ENCODE data around the gene NUBP1.

Gene NUBP1

DNA sequence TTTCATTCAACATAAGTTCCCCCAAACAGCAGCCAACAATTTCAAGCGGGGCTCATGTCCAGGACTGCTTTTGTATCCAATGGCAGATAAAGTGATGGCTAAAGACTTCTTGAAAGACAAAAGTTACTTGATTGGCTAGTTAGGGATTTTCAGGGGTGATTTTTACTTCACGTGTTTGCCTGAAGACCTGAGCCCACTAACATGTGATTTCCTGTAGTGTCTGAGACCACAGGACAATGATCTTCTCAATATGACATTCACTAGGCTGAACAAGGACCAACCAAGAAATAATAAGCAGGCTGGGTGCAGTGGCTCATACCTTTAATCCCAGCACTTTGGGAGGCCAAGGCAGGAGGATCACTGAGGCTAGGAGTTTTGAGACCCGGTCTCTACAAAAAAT lies 64.6 kb downstream of the NUBP1 start:
- H3K4me2 ChIP-seq (ENCODE audit: low read length), result peak overlapping the region; percentile 55
- H4K20me1 ChIP-seq (ENCODE audit: insufficient read depth, low read length), result no peaks in the 10 kb centered on the region
- no peaks in the 10 kb centered on the region for H3K79me2 ChIP-seq (ENCODE audit: low read length)
- H3K36me3 ChIP-seq (replicated peaks; ENCODE audit: low read depth, low read length), result peaks cover 3% of the 10 kb centered on the region
- 0 out of 2 replicates have a peak, but pooled peaks cover 3% of the 10 kb centered on the region for H3K9me3 ChIP-seq (ENCODE audit: insufficient read depth, low read length)
- no peak overlapping the region for H3K4me3 ChIP-seq (ENCODE audit: low read length)
- H2AFZ ChIP-seq (ENCODE audit: low read depth, low read length), result no peak overlapping the region
- peaks cover 92% of the 10 kb centered on the region for H3K4me1 ChIP-seq (ENCODE audit: low read length)
- TF ChIP-seq, protein P1, sequence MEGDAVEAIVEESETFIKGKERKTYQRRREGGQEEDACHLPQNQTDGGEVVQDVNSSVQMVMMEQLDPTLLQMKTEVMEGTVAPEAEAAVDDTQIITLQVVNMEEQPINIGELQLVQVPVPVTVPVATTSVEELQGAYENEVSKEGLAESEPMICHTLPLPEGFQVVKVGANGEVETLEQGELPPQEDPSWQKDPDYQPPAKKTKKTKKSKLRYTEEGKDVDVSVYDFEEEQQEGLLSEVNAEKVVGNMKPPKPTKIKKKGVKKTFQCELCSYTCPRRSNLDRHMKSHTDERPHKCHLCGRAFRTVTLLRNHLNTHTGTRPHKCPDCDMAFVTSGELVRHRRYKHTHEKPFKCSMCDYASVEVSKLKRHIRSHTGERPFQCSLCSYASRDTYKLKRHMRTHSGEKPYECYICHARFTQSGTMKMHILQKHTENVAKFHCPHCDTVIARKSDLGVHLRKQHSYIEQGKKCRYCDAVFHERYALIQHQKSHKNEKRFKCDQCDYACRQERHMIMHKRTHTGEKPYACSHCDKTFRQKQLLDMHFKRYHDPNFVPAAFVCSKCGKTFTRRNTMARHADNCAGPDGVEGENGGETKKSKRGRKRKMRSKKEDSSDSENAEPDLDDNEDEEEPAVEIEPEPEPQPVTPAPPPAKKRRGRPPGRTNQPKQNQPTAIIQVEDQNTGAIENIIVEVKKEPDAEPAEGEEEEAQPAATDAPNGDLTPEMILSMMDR (IDR thresholded peaks at IDR 0.05; ENCODE audit: low read depth, low read length), result no peak
- TF ChIP-seq EZH2phosphoT487 (IDR thresholded peaks at IDR 0.05; ENCODE audit: low read depth), result no peak
- peak overlapping the region; percentile 87 for H3K27ac ChIP-seq (ENCODE audit: low read length)
- no peaks in the 10 kb centered on the region for H3K27me3 ChIP-seq (ENCODE audit: low read depth, low read length)
- peak overlapping the region; percentile 61 for H3K9ac ChIP-seq (ENCODE audit: low read length)

DNA sequence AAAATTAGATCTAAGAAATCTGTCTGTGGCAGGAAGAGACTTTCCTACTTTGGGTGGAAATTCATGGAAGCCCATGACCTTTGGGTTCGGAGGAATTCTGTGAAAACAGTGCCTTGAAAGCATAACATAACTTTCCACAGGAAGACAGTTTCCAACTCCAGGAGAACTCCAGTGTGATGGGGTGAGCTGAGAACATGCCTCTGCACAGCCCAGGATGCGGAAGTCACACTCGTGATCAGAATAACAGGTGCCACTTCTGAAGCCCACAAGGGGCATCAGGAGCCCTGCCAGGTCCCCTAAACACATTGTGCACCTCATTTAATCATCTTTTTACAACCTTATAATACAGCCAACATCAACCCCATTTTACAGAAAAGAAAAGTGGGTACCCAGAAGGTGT lies 65.2 kb downstream of the NUBP1 start:
- TF ChIP-seq EZH2phosphoT487 (IDR thresholded peaks at IDR 0.05; ENCODE audit: low read depth), result no peak
- TF ChIP-seq, protein P1 (IDR thresholded peaks at IDR 0.05; ENCODE audit: low read depth, low read length), result peak; percentile 26; the same call in 1 of the 2 replicates
- no peaks in the 10 kb centered on the region for H3K79me2 ChIP-seq (ENCODE audit: low read length)
- peaks cover 98% of the 10 kb centered on the region for H3K4me1 ChIP-seq (ENCODE audit: low read length)
- peak overlapping the region; percentile 55 for H3K4me2 ChIP-seq (ENCODE audit: low read length)
- H3K9me3 ChIP-seq (ENCODE audit: insufficient read depth, low read length), result 0 out of 2 replicates have a peak, but pooled peaks cover 3% of the 10 kb centered on the region
- H2AFZ ChIP-seq (ENCODE audit: low read depth, low read length), result no peak overlapping the region
- H3K36me3 ChIP-seq (replicated peaks; ENCODE audit: low read depth, low read length), result peaks cover 3% of the 10 kb centered on the region
- H3K4me3 ChIP-seq (ENCODE audit: low read length), result no peak overlapping the region
- H3K27me3 ChIP-seq (ENCODE audit: low read depth, low read length), result no peaks in the 10 kb centered on the region
- no peaks in the 10 kb centered on the region for H4K20me1 ChIP-seq (ENCODE audit: insufficient read depth, low read length)
- H3K9ac ChIP-seq (ENCODE audit: low read length), result peak overlapping the region; percentile 61
- H3K27ac ChIP-seq (ENCODE audit: low read length), result peak overlapping the region; percentile 87

DNA sequence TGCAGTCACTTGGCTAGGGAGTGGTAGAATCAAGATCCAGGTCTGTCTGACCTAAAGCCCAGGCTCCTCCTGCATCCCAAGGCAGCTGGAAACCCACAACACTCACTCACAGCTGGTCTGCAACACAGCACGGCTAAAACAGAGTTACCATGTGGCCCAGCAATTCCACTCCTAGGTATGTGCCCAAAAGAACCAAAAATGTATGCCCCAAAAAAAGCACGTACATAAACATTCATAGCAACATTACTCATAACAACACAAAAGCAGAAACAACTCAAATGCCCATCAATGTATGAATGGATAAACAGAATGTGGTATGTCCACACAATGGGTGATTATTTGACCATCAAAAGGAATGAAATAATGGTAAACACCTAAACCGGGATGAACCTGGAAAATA lies 66.1 kb downstream of the NUBP1 start:
- no peak overlapping the region for H3K4me2 ChIP-seq (ENCODE audit: low read length)
- H3K4me3 ChIP-seq (ENCODE audit: low read length), result no peak overlapping the region
- no peaks in the 10 kb centered on the region for H3K79me2 ChIP-seq (ENCODE audit: low read length)
- peaks cover 98% of the 10 kb centered on the region for H3K4me1 ChIP-seq (ENCODE audit: low read length)
- H3K27me3 ChIP-seq (ENCODE audit: low read depth, low read length), result no peaks in the 10 kb centered on the region
- H4K20me1 ChIP-seq (ENCODE audit: insufficient read depth, low read length), result no peaks in the 10 kb centered on the region
- peak overlapping the region; percentile 87 for H3K27ac ChIP-seq (ENCODE audit: low read length)
- TF ChIP-seq EZH2phosphoT487 (IDR thresholded peaks at IDR 0.05; ENCODE audit: low read depth), result no peak
- TF ChIP-seq, protein P1 (IDR thresholded peaks at IDR 0.05; ENCODE audit: low read depth, low read length), result no peak
- H3K9me3 ChIP-seq (ENCODE audit: insufficient read depth, low read length), result 0 out of 2 replicates have a peak, but pooled peaks cover 3% of the 10 kb centered on the region
- no peak overlapping the region for H2AFZ ChIP-seq (ENCODE audit: low read depth, low read length)
- H3K9ac ChIP-seq (ENCODE audit: low read length), result no peak overlapping the region
- H3K36me3 ChIP-seq (replicated peaks; ENCODE audit: low read depth, low read length), result peaks cover 3% of the 10 kb centered on the region

DNA sequence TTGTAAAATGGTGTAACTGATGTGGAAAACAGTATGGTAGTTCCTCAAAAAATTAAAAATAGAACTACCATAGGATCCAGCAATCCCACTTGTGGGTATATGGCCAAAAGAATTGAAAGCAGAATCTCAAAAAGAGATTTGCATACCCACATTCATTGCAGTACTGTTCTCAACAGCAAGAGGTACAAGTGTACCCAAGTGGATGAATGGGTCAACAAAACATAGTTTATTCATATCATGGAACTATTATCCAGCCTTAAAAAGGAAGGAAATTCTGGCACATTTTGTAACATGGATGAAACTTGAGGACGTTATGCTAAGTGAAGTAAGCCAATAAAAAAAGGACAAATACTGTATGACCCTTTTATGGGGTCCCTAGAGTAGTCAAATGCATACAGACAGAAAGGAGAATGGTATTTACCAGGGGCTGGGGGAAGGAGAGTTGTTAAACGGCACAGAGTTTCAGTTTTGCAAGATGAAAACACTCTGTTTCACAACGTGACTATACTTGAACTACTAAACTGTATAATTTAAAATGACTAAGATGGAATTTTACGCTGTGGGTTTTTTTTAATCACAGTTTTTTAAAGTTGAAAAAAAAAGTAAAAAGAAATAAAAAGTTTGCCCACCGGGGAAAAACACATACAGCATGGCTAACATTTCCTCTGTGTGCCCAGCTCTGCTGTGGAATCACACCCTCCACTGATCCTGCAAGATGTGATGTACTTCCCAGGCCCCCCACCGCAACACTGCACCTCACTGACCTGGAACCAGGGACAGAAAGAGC lies 68.9 kb downstream of the NUBP1 start:
- Histone ChIP-seq H3K4me3 (ENCODE audit: low read length) (peak overlapping the region; percentile 56), H3K4me2 (ENCODE audit: low read length) (peak overlapping the region; percentile 78), H3K4me1 (ENCODE audit: low read length) (peaks cover 82% of the 10 kb centered on the region), H3K27me3 (ENCODE audit: low read depth, low read length) (no peaks in the 10 kb centered on the region), H3K9ac (ENCODE audit: low read length) (peak overlapping the region; percentile 67), H3K79me2 (ENCODE audit: low read length) (no peaks in the 10 kb centered on the region), H3K36me3 (replicated peaks; ENCODE audit: low read depth, low read length) (peaks cover 3% of the 10 kb centered on the region), H4K20me1 (ENCODE audit: insufficient read depth, low read length) (no peaks in the 10 kb centered on the region), H3K27ac (ENCODE audit: low read length) (peak overlapping the region; percentile 97), H2AFZ (ENCODE audit: low read depth, low read length) (no peak overlapping the region), H3K9me3 (ENCODE audit: insufficient read depth, low read length) (0 out of 2 replicates have a peak, but pooled peaks cover 3% of the 10 kb centered on the region)
- TF ChIP-seq, protein P1 (IDR thresholded peaks at IDR 0.05; ENCODE audit: low read depth, low read length), result peak; percentile 12; the same call in 1 of the 2 replicates
- TF ChIP-seq EZH2phosphoT487 (IDR thresholded peaks at IDR 0.05; ENCODE audit: low read depth), result no peak
